Caco-2 (cell line): Measurements from ENCODE around the gene GUK1. TPM values are rescaled to one million over a fixed set of nuclear protein-coding genes. Genes with fewer than 3 reads are reported as not detected.

Experiments
- BruUV-seq: library from RNA; stranded (reverse); fragments of 400-500 nt; replicated peaks from 2 replicates; lab custom pipeline; 2021; lab: Mats Ljungman, UMichigan
- CTCF ChIA-PET: fragments of 300-600 bp; sonication (Branson Sonifier 250); formaldehyde crosslinking; loops from one replicate; lab custom pipeline; 2022; ENCODE audit warnings: antibody characterized with exemption; lab: Charles Lee
- POLR2A ChIA-PET: fragments of 300-600 bp; sonication (Branson Sonifier 250); formaldehyde crosslinking; loops from one replicate; lab custom pipeline; 2022; ENCODE audit warnings: antibody characterized with exemption; lab: Charles Lee
- DNase-seq, 2 experiments: peaks; one replicate each; pipeline versions ENCODE4 v3.0.0 to v3.0.0-alpha.2; 2020 to 2022
- H3K27me3 ChIP-seq: replicated peaks from 2 replicates; pipeline ENCODE4 v1.6.0; 2011; ENCODE audit warnings: low read length; ENCODE audit not compliant: control insufficient read depth, insufficient read depth
- H3K36me3 ChIP-seq: 2 replicates; pipeline ENCODE4 v1.5.1; 2011; ENCODE audit warnings: low read length; ENCODE audit not compliant: control insufficient read depth, insufficient read depth
- H3K4me1 ChIP-seq: fragments of 250-450 bp; sonication (Bioruptor Pico); 2 replicates; pipeline ENCODE4 v1.5.1; 2020; ENCODE audit warnings: mild to moderate bottlenecking
- H3K4me3 ChIP-seq: 2 replicates; pipeline ENCODE4 v1.5.1; 2011; ENCODE audit warnings: low read depth, mild to moderate bottlenecking, control low read depth, low read length
- H3K9me3 ChIP-seq: fragments of 250-450 bp; sonication (Bioruptor Pico); 2 replicates; pipeline ENCODE4 v1.5.1; 2020; ENCODE audit warnings: mild to moderate bottlenecking, moderate library complexity
- H3K27ac Mint-ChIP-seq: one replicate; pipeline ENCODE4 v1.8.0; 2022; ENCODE audit warnings: mixed read lengths; ENCODE audit not compliant: unreplicated experiment
- H3K27me3 Mint-ChIP-seq: one replicate; pipeline ENCODE4 v1.8.0; 2022; ENCODE audit warnings: mixed read lengths; ENCODE audit not compliant: insufficient read depth, unreplicated experiment
- H3K36me3 Mint-ChIP-seq: one replicate; pipeline ENCODE4 v1.8.0; 2022; ENCODE audit warnings: mild to moderate bottlenecking, mixed read lengths; ENCODE audit not compliant: insufficient read depth, unreplicated experiment
- H3K4me1 Mint-ChIP-seq: one replicate; pipeline ENCODE4 v1.8.0; 2022; ENCODE audit warnings: low read depth, mixed read lengths; ENCODE audit not compliant: unreplicated experiment
- H3K4me3 Mint-ChIP-seq: one replicate; pipeline ENCODE4 v1.8.0; 2022; ENCODE audit warnings: mild to moderate bottlenecking, moderate library complexity, mixed read lengths; ENCODE audit not compliant: unreplicated experiment
- H3K9me3 Mint-ChIP-seq: one replicate; pipeline ENCODE4 v1.8.0; 2022; ENCODE audit warnings: mixed read lengths; ENCODE audit not compliant: unreplicated experiment
- CTCF ChIP-seq, 2 experiments: fragments of 200-600 bp in 1 of 2; IDR thresholded peaks; 1 replicate in 1 of 2; 2 replicates in 1 of 2; pipeline versions ENCODE4 v1.5.1 to v1.8.0; 2011 to 2022; ENCODE audit warnings: antibody characterized with exemption in 1 of 2, control low read depth in 1 of 2, inconsistent platforms in 1 of 2, low read depth in 1 of 2, low read length in 1 of 2, mild to moderate bottlenecking in 1 of 2, moderate library complexity in 1 of 2; ENCODE audit not compliant: insufficient read depth in 1 of 2, severe bottlenecking in 1 of 2, unreplicated experiment in 1 of 2
- intact Hi-C: fragments of 100-400 bp; cut with micrococcal nuclease; formaldehyde crosslinking; loops from one replicate; pipeline ENCODE4 v1.10.0; 2022; ENCODE audit not compliant: unreplicated experiment
- total RNA-seq: library from RNA; stranded (reverse); gene quantifications from 2 replicates; pipeline ENCODE4 v1.2.3, GENCODE V29; 2022

The GUK1 gene
- total RNA-seq, 1 experiment from 2014 or later = 73.6 TPM

GRCh38 chr1:228144993-228145343, 4.9 kb downstream of the GUK1 start:
- intact Hi-C loops = no loop called here
- H3K27ac Mint-ChIP-seq = no peak overlapping the region
- DNase-seq = no peak
- H3K4me3 Mint-ChIP-seq = no peak overlapping the region
- Histone ChIP-seq H3K27me3 (no peaks in the 10 kb centered on the region), H3K4me3 (no peak overlapping the region), H3K9me3 (no peaks in the 10 kb centered on the region), H3K36me3 (peaks cover 3% of the 10 kb centered on the region), H3K4me1 (peaks cover 8% of the 10 kb centered on the region)
- H3K36me3 Mint-ChIP-seq = peaks cover 15% of the 10 kb centered on the region
- no peak for TF ChIP-seq CTCF (IDR thresholded peaks at IDR 0.05; ENCODE audit: insufficient read depth in 1 of 2, low read depth in 1 of 2, low read length in 1 of 2, severe bottlenecking in 1 of 2, unreplicated experiment in 1 of 2)
- no TSS peak for BruUV-seq
- ChIA-PET POLR2A (no interaction called here), CTCF (no interaction called here)
- no peaks in the 10 kb centered on the region for H3K4me1 Mint-ChIP-seq
- no peaks in the 10 kb centered on the region for H3K27me3 Mint-ChIP-seq
- no peaks in the 10 kb centered on the region for H3K9me3 Mint-ChIP-seq

- H3K4me1 ChIP-seq = peaks cover 11% of the 10 kb centered on the region
- H3K36me3 ChIP-seq = peaks cover 3% of the 10 kb centered on the region
- no peaks in the 10 kb centered on the region for H3K27me3 Mint-ChIP-seq
- no peaks in the 10 kb centered on the region for H3K27me3 ChIP-seq
- no peak overlapping the region for H3K4me3 ChIP-seq
- H3K27ac Mint-ChIP-seq = no peak overlapping the region
- ChIA-PET POLR2A (no interaction called here), CTCF (no interaction called here)
- no peaks in the 10 kb centered on the region for H3K9me3 ChIP-seq
- H3K4me3 Mint-ChIP-seq = no peak overlapping the region
- BruUV-seq = no TSS peak
- H3K4me1 Mint-ChIP-seq = no peaks in the 10 kb centered on the region
- peaks cover 11% of the 10 kb centered on the region for H3K36me3 Mint-ChIP-seq
- no peak for TF ChIP-seq CTCF (IDR thresholded peaks at IDR 0.05; ENCODE audit: insufficient read depth in 1 of 2, low read depth in 1 of 2, low read length in 1 of 2, severe bottlenecking in 1 of 2, unreplicated experiment in 1 of 2)
- intact Hi-C loops = no loop called here
- no peaks in the 10 kb centered on the region for H3K9me3 Mint-ChIP-seq
- DNase-seq = no peak
These were observed 5.7 kb downstream of the GUK1 start for GRCh38 chr1:228145463-228146416.

- Mint-ChIP-seq H3K27me3 (no peaks in the 10 kb centered on the region), H3K4me1 (no peaks in the 10 kb centered on the region), H3K27ac (no peak overlapping the region), H3K4me3 (no peak overlapping the region), H3K9me3 (no peaks in the 10 kb centered on the region), H3K36me3 (peaks cover 6% of the 10 kb centered on the region)
- peaks cover 3% of the 10 kb centered on the region for H3K36me3 ChIP-seq
- peaks cover 7% of the 10 kb centered on the region for H3K4me1 ChIP-seq
- intact Hi-C loops = no loop called here
- H3K27me3 ChIP-seq = no peaks in the 10 kb centered on the region
- no peak for TF ChIP-seq CTCF (IDR thresholded peaks at IDR 0.05; ENCODE audit: insufficient read depth in 1 of 2, low read depth in 1 of 2, low read length in 1 of 2, severe bottlenecking in 1 of 2, unreplicated experiment in 1 of 2)
- H3K4me3 ChIP-seq = no peak overlapping the region
- no peaks in the 10 kb centered on the region for H3K9me3 ChIP-seq
- DNase-seq = no peak
- ChIA-PET POLR2A (no interaction called here), CTCF (no interaction called here)
- no TSS peak for BruUV-seq
These were observed 6.5 kb downstream of the GUK1 start for GRCh38 chr1:228146417-228147150.
